Esophagus squamous epithelium (tissue), 4 donors: ENCODE results near the gene NT5DC1.

Experiments
- POLR2A ChIP-seq, 4 donors: fragments of 450-650 bp; IDR thresholded peaks; one replicate each; pipeline ENCODE4 v1.6.1; 2017; ENCODE audit warnings: antibody characterized with exemption in 4 of 4, mild to moderate bottlenecking in 4 of 4, moderate library complexity in 3 of 4
- TF ChIP-seq, protein P1 (sequence below), 6 experiments: fragments of 450-650 bp in 4 of 6; fragments of 200-600 bp in 2 of 6; sonication (generic) in 2 of 6; IDR thresholded peaks; one replicate each; pipeline ENCODE4 v1.5.1; 2016 to 2019; ENCODE audit warnings: antibody characterized with exemption in 6 of 6, mild to moderate bottlenecking in 4 of 6, moderate library complexity in 4 of 6

DNA sequence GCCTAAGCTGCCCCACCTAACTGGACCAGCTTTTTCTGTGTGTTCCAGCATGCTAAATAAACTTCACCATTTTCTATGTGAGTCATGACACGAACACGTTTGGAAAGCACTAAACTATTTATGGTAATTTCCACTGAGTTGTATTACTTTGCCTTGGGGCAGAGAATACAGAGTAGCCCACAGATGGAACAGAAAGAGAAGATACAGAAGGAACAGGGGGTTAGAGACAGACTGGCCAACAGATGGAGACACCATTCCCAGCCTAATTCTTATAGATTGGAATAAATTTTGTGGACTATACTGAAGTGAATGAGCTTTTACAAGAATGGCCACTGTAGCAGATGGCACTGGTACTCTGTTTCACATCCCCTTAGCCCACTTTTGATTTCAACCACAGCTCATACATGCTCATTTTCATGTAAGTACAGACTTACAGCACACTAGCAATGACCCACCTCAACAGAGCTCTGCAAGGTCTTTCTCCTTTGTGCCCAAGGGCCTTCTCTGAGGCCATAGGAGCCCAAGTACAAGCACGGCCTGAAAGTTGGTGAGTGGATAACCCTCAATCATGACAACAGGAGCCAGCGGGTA lies 13.1 kb upstream of the NT5DC1 start:
- TF ChIP-seq, protein P1, sequence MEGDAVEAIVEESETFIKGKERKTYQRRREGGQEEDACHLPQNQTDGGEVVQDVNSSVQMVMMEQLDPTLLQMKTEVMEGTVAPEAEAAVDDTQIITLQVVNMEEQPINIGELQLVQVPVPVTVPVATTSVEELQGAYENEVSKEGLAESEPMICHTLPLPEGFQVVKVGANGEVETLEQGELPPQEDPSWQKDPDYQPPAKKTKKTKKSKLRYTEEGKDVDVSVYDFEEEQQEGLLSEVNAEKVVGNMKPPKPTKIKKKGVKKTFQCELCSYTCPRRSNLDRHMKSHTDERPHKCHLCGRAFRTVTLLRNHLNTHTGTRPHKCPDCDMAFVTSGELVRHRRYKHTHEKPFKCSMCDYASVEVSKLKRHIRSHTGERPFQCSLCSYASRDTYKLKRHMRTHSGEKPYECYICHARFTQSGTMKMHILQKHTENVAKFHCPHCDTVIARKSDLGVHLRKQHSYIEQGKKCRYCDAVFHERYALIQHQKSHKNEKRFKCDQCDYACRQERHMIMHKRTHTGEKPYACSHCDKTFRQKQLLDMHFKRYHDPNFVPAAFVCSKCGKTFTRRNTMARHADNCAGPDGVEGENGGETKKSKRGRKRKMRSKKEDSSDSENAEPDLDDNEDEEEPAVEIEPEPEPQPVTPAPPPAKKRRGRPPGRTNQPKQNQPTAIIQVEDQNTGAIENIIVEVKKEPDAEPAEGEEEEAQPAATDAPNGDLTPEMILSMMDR (IDR thresholded peaks at IDR 0.05), result no peak
- no peak for TF ChIP-seq POLR2A (IDR thresholded peaks at IDR 0.05)
